ENCODE measurements around the gene CD1C. TPM values are rescaled to one million over a fixed set of nuclear protein-coding genes. Genes with fewer than 3 reads are reported as not detected.

CD1C gene
- total RNA-seq: 6.7 TPM
- long read RNA-seq, partial matches to known transcripts: 3 of 8 reads
- long read RNA-seq, other reads (novel, unspliced or antisense): 1 of 8 reads

- Histone ChIP-seq H3K27ac (no peak within 1 kb of the TSS), H3K9me3 (no peaks in the 10 kb centered on the region), H3K4me1 (no peaks in the 10 kb centered on the region), H3K27me3 (no peaks in the 10 kb centered on the region), H3K36me3 (no peaks in the 10 kb centered on the region), H3K4me3 (no peak within 1 kb of the TSS)
- TF ChIP-seq, protein P1, sequence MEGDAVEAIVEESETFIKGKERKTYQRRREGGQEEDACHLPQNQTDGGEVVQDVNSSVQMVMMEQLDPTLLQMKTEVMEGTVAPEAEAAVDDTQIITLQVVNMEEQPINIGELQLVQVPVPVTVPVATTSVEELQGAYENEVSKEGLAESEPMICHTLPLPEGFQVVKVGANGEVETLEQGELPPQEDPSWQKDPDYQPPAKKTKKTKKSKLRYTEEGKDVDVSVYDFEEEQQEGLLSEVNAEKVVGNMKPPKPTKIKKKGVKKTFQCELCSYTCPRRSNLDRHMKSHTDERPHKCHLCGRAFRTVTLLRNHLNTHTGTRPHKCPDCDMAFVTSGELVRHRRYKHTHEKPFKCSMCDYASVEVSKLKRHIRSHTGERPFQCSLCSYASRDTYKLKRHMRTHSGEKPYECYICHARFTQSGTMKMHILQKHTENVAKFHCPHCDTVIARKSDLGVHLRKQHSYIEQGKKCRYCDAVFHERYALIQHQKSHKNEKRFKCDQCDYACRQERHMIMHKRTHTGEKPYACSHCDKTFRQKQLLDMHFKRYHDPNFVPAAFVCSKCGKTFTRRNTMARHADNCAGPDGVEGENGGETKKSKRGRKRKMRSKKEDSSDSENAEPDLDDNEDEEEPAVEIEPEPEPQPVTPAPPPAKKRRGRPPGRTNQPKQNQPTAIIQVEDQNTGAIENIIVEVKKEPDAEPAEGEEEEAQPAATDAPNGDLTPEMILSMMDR (IDR thresholded peaks at IDR 0.05): no peak
- intact Hi-C loops (cut with DNase I): no loop called here
- DNase-seq (no peak), ATAC-seq (no peak)
These were observed at the start of gene CD1C for GRCh38 chr1:158289811-158290210. Gene CD1C, plus strand, starts transcription at chr1:158289923. Its CDS starts 142 bp downstream, at chr1:158290065.

- Histone ChIP-seq H3K4me1 (no peaks in the 10 kb centered on the region), H3K36me3 (no peaks in the 10 kb centered on the region), H3K9me3 (no peaks in the 10 kb centered on the region), H3K27me3 (no peaks in the 10 kb centered on the region), H3K4me3 (no peak overlapping the region), H3K27ac (no peak overlapping the region)
- TF ChIP-seq, protein P1 (IDR thresholded peaks at IDR 0.05): no peak
- intact Hi-C loops (cut with DNase I): no loop called here
- ATAC-seq (no peak), DNase-seq (no peak)
These were observed 43.1 kb upstream of the CD1C start for GRCh38 chr1:158246650-158247049.

DNA sequence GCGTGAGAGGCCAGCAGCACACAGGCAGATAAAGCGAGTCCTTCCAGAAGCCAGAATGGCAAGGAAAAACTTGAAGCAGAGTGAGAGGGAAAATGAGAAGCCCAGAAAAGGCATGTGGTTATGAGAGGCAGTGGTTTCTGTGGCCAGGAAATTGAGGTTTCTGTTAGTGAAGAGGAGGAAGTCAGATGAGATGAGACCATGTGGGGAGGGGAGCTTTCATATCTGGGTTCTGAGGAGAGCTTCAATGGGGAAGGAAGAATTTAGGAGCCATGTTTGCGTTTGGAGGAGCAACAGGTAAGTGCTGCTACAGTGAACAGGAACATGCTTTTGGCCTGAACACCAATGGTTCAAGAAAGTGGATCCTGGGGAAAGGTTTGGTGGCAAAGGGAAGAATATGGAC is 41.6 kb upstream of the CD1C start:
- ATAC-seq (peak; percentile 76), DNase-seq (no peak)
- no peaks in the 10 kb centered on the region for H3K27me3 ChIP-seq
- intact Hi-C loops (cut with DNase I): no loop called here
- no peak overlapping the region for H3K4me3 ChIP-seq
- TF ChIP-seq, protein P1 (IDR thresholded peaks at IDR 0.05): no peak
- H3K27ac ChIP-seq: no peak overlapping the region
- H3K9me3 ChIP-seq: no peaks in the 10 kb centered on the region
- no peaks in the 10 kb centered on the region for H3K4me1 ChIP-seq
- no peaks in the 10 kb centered on the region for H3K36me3 ChIP-seq

- H3K27me3 ChIP-seq: no peaks in the 10 kb centered on the region
- TF ChIP-seq, protein P1 (IDR thresholded peaks at IDR 0.05): no peak
- H3K4me3 ChIP-seq: no peak overlapping the region
- H3K9me3 ChIP-seq: no peaks in the 10 kb centered on the region
- H3K27ac ChIP-seq: no peak overlapping the region
- H3K4me1 ChIP-seq: no peaks in the 10 kb centered on the region
- peak; percentile 80 for ATAC-seq
- H3K36me3 ChIP-seq: no peaks in the 10 kb centered on the region
- no peak for DNase-seq
- intact Hi-C loops (cut with DNase I): no loop called here
These were observed 41.0 kb upstream of the CD1C start for GRCh38 chr1:158248771-158249170.

GRCh38 chr1:158249646-158250045 is 40.1 kb upstream of the CD1C start:
- Histone ChIP-seq H3K36me3 (no peaks in the 10 kb centered on the region), H3K9me3 (no peaks in the 10 kb centered on the region), H3K27me3 (peaks cover 4% of the 10 kb centered on the region), H3K4me1 (no peaks in the 10 kb centered on the region), H3K27ac (no peak overlapping the region), H3K4me3 (no peak overlapping the region)
- intact Hi-C loops (cut with DNase I): no loop called here
- TF ChIP-seq, protein P1 (IDR thresholded peaks at IDR 0.05): no peak
- no peak for DNase-seq
- ATAC-seq: peak; percentile 19

DNA sequence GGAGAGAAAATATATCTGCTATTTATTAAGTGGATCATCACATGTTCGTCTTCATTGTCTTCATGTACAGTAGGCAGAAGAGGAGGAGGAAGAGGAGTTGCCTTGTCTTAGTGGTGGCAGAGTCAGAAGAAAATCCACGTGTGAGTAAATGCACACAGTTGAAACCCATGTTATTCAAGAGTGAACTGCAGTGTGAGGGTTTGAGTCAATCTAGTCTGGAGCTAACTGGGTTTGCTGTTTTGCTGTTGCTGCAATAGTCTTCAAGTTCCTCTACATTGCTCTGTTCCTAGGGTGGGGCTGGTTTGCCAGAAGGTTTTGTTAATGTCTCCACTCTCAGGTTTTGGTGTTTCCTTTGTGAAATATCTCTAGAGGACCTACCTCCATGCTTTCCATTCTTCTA is 38.6 kb upstream of the CD1C start:
- Histone ChIP-seq H3K36me3 (no peaks in the 10 kb centered on the region), H3K9me3 (no peaks in the 10 kb centered on the region), H3K4me1 (no peaks in the 10 kb centered on the region), H3K27me3 (peaks cover 4% of the 10 kb centered on the region), H3K4me3 (no peak overlapping the region), H3K27ac (no peak overlapping the region)
- TF ChIP-seq, protein P1 (IDR thresholded peaks at IDR 0.05): no peak
- DNase-seq: no peak
- intact Hi-C loops (cut with DNase I): no loop called here
- peak; percentile 63 for ATAC-seq
